ENCODE results near the gene RGL1.
"Not testable (repeated sequence)": the region's sequence is repeated elsewhere in the genome, so short reads cannot be mapped to it uniquely, and the experiment has no call there.

The RGL1 gene

GRCh38 chr1:183804916-183805841, at the start of gene RGL1:
TSS of gene RGL1 (plus strand) at chr1:183805120. CDS start at chr1:183805298, 178 bp downstream.
- POLR2A ChIA-PET, result no interaction called here
- DNase-seq (ENCODE audit: low read depth, low spot score), result no peak
- TF ChIP-seq CTCF (IDR thresholded peaks at IDR 0.05; ENCODE audit: insufficient read depth, low read length, missing control alignments), result no peak
- H3K4me3 ChIP-seq (ENCODE audit: low read depth, low read length), result peak within 1 kb of the TSS; percentile 67
- CTCF ChIA-PET, result interaction anchor here (1.1 to 1.7 kb wide), 2 partner anchors 16 to 110 kb away, joined by 3 to 6 read pairs; no protein-coding TSS in a partner anchor

GRCh38 chr1:183756326-183756725, 48.6 kb upstream of the RGL1 start:
- no peak for TF ChIP-seq CTCF (IDR thresholded peaks at IDR 0.05; ENCODE audit: insufficient read depth, low read length, missing control alignments)
- CTCF ChIA-PET, result no interaction called here
- DNase-seq (ENCODE audit: low read depth, low spot score), result no peak
- POLR2A ChIA-PET, result interaction anchor here (1.0 kb wide), 1 partner anchor 160 kb away, joined by 3 read pairs; no protein-coding TSS in a partner anchor
- H3K4me3 ChIP-seq (ENCODE audit: low read depth, low read length), result no peak overlapping the region

- ChIA-PET CTCF (interaction anchor here (0.9 kb wide), 1 partner anchor 103 kb away, joined by 3 read pairs; no protein-coding TSS in a partner anchor), POLR2A (interaction anchor here (0.5 to 1.0 kb wide), 3 partner anchors 16 to 159 kb away, joined by 3 to 5 read pairs (median 3); no protein-coding TSS in a partner anchor)
- no peak for TF ChIP-seq CTCF (IDR thresholded peaks at IDR 0.05; ENCODE audit: insufficient read depth, low read length, missing control alignments)
- no peak overlapping the region for H3K4me3 ChIP-seq (ENCODE audit: low read depth, low read length)
- no peak for DNase-seq (ENCODE audit: low read depth, low spot score)
Observed at GRCh38 chr1:183757061-183757460, 47.9 kb upstream of the RGL1 start.

GRCh38 chr1:183758913-183759312, 46.0 kb upstream of the RGL1 start:
- DNase-seq (ENCODE audit: low read depth, low spot score), result no peak

GRCh38 chr1:183760661-183761060, 44.3 kb upstream of the RGL1 start:
- no peak for DNase-seq (ENCODE audit: low read depth, low spot score)
- ChIA-PET POLR2A (no interaction called here), CTCF (interaction anchor here (1.1 kb wide), 1 partner anchor 155 kb away, joined by 3 read pairs; no protein-coding TSS in a partner anchor)
- no peak for TF ChIP-seq CTCF (IDR thresholded peaks at IDR 0.05; ENCODE audit: insufficient read depth, low read length, missing control alignments)
- H3K4me3 ChIP-seq (ENCODE audit: low read depth, low read length), result no peak overlapping the region

More at GRCh38 chr1:183758913-183759312, 46.0 kb upstream of the RGL1 start:
- H3K4me3 ChIP-seq (ENCODE audit: low read depth, low read length), result no peak overlapping the region
- CTCF ChIA-PET, result interaction anchor here (0.6 kb wide), 1 partner anchor 14 kb away, joined by 4 read pairs; no protein-coding TSS in a partner anchor
- POLR2A ChIA-PET, result interaction anchor here (0.6 kb wide), 1 partner anchor 29 kb away, joined by 3 read pairs; no protein-coding TSS in a partner anchor
- no peak for TF ChIP-seq CTCF (IDR thresholded peaks at IDR 0.05; ENCODE audit: insufficient read depth, low read length, missing control alignments)

- CTCF ChIA-PET, result interaction anchor here (1.2 to 2.2 kb wide), 2 partner anchors 16 to 154 kb away, joined by 3 to 7 read pairs; no protein-coding TSS in a partner anchor
- DNase-seq (ENCODE audit: low read depth, low spot score), result peak; percentile 12
- POLR2A ChIA-PET, result no interaction called here
Observed at GRCh38 chr1:183761871-183762270, 43.0 kb upstream of the RGL1 start.

GRCh38 chr1:183762856-183763255, 42.1 kb upstream of the RGL1 start:
- CTCF ChIA-PET, result interaction anchor here (2.2 kb wide), 1 partner anchor 153 kb away, joined by 7 read pairs; no protein-coding TSS in a partner anchor
- POLR2A ChIA-PET; H3K4me3 ChIP-seq (ENCODE audit: low read depth, low read length); DNase-seq (ENCODE audit: low read depth, low spot score): not testable (repeated sequence)

More at GRCh38 chr1:183761871-183762270, 43.0 kb upstream of the RGL1 start:
- no peak overlapping the region for H3K4me3 ChIP-seq (ENCODE audit: low read depth, low read length)
- TF ChIP-seq CTCF (IDR thresholded peaks at IDR 0.05; ENCODE audit: insufficient read depth, low read length, missing control alignments), result no peak

Data from AG04449 (cell line).